Loucy (cell line): ENCODE data around the gene SBK3.

Experiments
- H2AFZ ChIP-seq: fragments of 200-600 bp; sonication (generic); 2 replicates; pipeline ENCODE4 v1.6.0; 2016; ENCODE audit warnings: antibody characterized with exemption, mild to moderate bottlenecking, low read length, moderate library complexity
- H3F3A ChIP-seq: fragments of 200-600 bp; 2 replicates; pipeline ENCODE4 v1.6.0; 2016; ENCODE audit warnings: antibody characterized with exemption, low read depth, mild to moderate bottlenecking
- H3K27me3 ChIP-seq: fragments of 200-600 bp; sonication (generic); 2 replicates; pipeline ENCODE4 v1.6.1; 2014; ENCODE audit warnings: low read length, mild to moderate bottlenecking; ENCODE audit not compliant: insufficient read depth, poor library complexity, severe bottlenecking
- H3K36me3 ChIP-seq: fragments of 200-600 bp; sonication (generic); 2 replicates; pipeline ENCODE4 v1.6.1; 2016; ENCODE audit warnings: low read length; ENCODE audit not compliant: insufficient read depth
- H3K4me1 ChIP-seq: fragments of 200-600 bp; sonication (generic); 2 replicates; pipeline ENCODE4 v1.5.1; 2014; ENCODE audit warnings: low read length, mild to moderate bottlenecking; ENCODE audit not compliant: insufficient read depth, poor library complexity, severe bottlenecking
- H3K4me2 ChIP-seq: fragments of 200-600 bp; sonication (generic); 2 replicates; pipeline ENCODE4 v1.6.0; 2014; ENCODE audit warnings: antibody characterized with exemption, low read length, low read depth, mild to moderate bottlenecking; ENCODE audit not compliant: poor library complexity, severe bottlenecking
- H3K4me3 ChIP-seq: fragments of 200-600 bp; sonication (generic); 2 replicates; pipeline ENCODE4 v1.5.1; 2014; ENCODE audit warnings: low read length, mild to moderate bottlenecking, mixed read lengths; ENCODE audit not compliant: poor library complexity, severe bottlenecking
- H3K79me2 ChIP-seq: fragments of 200-600 bp; sonication (generic); 2 replicates; pipeline ENCODE4 v1.6.1; 2014; ENCODE audit warnings: low read length; ENCODE audit not compliant: insufficient read depth
- H3K9ac ChIP-seq: fragments of 200-600 bp; sonication (generic); 2 replicates; pipeline ENCODE4 v1.6.0; 2014; ENCODE audit warnings: mild to moderate bottlenecking, low read depth, low read length, moderate library complexity; ENCODE audit not compliant: poor library complexity, severe bottlenecking
- H3K9me2 ChIP-seq: fragments of 200-600 bp; sonication (generic); replicated peaks from 2 replicates; pipeline ENCODE4 v1.6.1; 2016; ENCODE audit warnings: low read depth, low read length, mixed read lengths
- H3K9me3 ChIP-seq: fragments of 200-600 bp; sonication (generic); 2 replicates; pipeline ENCODE4 v1.6.1; 2014; ENCODE audit warnings: mild to moderate bottlenecking, antibody characterized with exemption, low read length, low read depth; ENCODE audit not compliant: insufficient read depth
- H4K20me1 ChIP-seq: fragments of 200-600 bp; sonication (generic); 2 replicates; pipeline ENCODE4 v1.6.0; 2014; ENCODE audit warnings: antibody characterized with exemption, low read length, mild to moderate bottlenecking; ENCODE audit not compliant: insufficient read depth, poor library complexity, severe bottlenecking
- EZH2phosphoT487 ChIP-seq: fragments of 200-600 bp; IDR thresholded peaks from 2 replicates; pipeline ENCODE4 v1.6.1; 2018; ENCODE audit warnings: antibody characterized with exemption, mild to moderate bottlenecking, moderate library complexity, borderline replicate concordance
- TF ChIP-seq, protein P1 (sequence below): fragments of 200-600 bp; sonication (generic); conservative IDR thresholded peaks from 2 replicates; pipeline ENCODE4 v1.5.1; 2014; ENCODE audit warnings: mild to moderate bottlenecking, antibody characterized with exemption, low read length

Gene SBK3

DNA sequence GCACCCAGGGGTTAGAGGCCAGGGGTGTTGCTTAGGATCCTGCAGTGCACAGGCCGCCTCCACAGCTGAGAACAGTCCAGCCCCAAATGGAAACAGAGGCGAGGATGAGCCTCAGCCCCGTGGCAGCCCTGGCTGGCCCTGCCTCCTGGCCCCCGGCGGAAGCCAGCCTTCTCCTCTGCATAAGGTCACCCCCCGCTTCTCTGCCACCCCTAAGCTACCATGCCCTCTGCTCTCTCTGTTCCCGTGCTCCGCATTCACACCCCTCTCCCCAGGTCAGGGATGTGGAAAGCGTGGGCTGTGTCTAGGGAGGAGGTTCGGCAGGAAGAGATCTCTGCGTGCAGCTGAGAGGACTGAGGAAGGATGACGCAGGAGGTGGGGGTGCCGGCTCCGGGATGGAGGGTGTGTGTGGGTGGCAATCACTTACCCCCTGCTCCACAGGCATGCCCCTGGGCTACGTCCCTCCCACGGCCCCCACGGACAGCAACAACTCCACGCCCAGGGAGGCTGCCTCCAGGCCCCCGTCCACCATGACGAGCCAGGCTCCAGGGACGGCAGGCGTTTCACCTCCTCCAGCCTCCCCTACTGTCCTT, 51.1 kb downstream of the SBK3 start:
- Histone ChIP-seq H3K79me2 (no peaks in the 10 kb centered on the region), H3K9ac (no peak overlapping the region), H3K9me3 (no peaks in the 10 kb centered on the region), H3K9me2 (no peaks in the 10 kb centered on the region), H3F3A (no peaks in the 10 kb centered on the region), H4K20me1 (no peaks in the 10 kb centered on the region), H3K4me1 (no peaks in the 10 kb centered on the region), H3K4me3 (no peak overlapping the region), H3K27me3 (no peaks in the 10 kb centered on the region), H3K4me2 (no peak overlapping the region), H2AFZ (no peak overlapping the region), H3K36me3 (no peaks in the 10 kb centered on the region)
- no peak for TF ChIP-seq EZH2phosphoT487
- TF ChIP-seq, protein P1, sequence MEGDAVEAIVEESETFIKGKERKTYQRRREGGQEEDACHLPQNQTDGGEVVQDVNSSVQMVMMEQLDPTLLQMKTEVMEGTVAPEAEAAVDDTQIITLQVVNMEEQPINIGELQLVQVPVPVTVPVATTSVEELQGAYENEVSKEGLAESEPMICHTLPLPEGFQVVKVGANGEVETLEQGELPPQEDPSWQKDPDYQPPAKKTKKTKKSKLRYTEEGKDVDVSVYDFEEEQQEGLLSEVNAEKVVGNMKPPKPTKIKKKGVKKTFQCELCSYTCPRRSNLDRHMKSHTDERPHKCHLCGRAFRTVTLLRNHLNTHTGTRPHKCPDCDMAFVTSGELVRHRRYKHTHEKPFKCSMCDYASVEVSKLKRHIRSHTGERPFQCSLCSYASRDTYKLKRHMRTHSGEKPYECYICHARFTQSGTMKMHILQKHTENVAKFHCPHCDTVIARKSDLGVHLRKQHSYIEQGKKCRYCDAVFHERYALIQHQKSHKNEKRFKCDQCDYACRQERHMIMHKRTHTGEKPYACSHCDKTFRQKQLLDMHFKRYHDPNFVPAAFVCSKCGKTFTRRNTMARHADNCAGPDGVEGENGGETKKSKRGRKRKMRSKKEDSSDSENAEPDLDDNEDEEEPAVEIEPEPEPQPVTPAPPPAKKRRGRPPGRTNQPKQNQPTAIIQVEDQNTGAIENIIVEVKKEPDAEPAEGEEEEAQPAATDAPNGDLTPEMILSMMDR, result no peak

DNA sequence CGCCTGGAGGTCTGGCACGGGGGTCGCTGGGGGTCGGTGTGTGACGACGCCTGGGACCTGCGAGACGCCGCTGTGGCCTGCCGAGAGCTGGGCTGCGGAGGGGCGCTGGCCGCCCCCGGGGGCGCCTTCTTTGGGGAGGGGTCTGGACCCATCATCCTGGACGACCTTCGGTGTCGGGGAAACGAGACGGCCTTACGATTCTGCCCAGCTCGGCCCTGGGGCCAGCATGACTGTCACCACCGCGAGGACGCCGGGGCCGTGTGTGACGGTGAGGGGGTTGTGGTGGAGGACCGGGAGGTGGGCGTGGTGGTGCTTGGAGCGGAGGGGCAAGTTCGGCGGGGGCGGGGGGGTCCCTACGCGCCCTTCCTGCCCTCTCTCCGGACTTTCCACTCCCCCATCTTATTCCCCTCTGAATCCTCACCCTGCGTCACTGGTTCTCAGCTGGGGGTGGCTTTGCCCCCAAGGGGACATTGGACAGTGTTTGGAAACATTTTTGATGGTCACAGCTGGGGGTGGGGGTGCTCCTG, 51.6 kb downstream of the SBK3 start:
- H3K4me1 ChIP-seq, result no peaks in the 10 kb centered on the region
- H3K36me3 ChIP-seq, result no peaks in the 10 kb centered on the region
- no peaks in the 10 kb centered on the region for H3F3A ChIP-seq
- H3K9ac ChIP-seq, result no peak overlapping the region
- no peaks in the 10 kb centered on the region for H4K20me1 ChIP-seq
- H3K4me3 ChIP-seq, result no peak overlapping the region
- no peak overlapping the region for H3K4me2 ChIP-seq
- H2AFZ ChIP-seq, result no peak overlapping the region
- no peaks in the 10 kb centered on the region for H3K9me3 ChIP-seq
- no peaks in the 10 kb centered on the region for H3K9me2 ChIP-seq
- no peaks in the 10 kb centered on the region for H3K79me2 ChIP-seq
- H3K27me3 ChIP-seq, result no peaks in the 10 kb centered on the region
- TF ChIP-seq, protein P1, result no peak
- no peak for TF ChIP-seq EZH2phosphoT487

DNA sequence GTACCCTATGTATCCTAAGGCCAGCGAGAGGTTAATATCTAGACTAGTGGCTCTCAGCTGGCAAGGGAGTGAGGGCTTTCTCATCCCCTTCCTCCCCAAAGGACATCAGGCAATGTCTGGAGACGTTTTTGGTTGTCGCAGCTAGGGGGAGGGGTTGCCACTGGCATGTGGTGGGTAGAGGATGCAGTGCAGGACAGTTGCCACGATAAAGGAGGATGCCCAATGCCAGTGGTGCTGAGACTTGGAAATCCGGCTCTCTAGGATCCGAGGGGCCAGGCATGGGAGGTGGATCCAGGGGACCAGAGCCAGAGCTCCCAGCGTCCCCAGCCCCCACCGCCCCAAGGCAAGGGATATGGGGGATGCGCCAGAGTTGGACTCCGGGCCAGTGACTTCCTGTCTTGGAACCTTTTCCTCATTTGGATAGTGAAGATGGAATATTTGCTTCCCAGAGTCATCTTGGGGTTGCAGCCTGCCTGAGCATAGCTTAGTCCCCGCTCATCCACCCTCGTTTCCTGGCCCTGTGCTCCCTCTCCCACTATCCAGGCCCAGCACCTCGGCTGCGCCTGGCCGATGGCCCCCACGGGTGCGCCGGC, 52.2 kb downstream of the SBK3 start:
- Histone ChIP-seq H3K4me3 (no peak overlapping the region), H3K36me3 (no peaks in the 10 kb centered on the region), H3K9me2 (no peaks in the 10 kb centered on the region), H3K27me3 (no peaks in the 10 kb centered on the region), H2AFZ (no peak overlapping the region), H4K20me1 (no peaks in the 10 kb centered on the region), H3F3A (no peaks in the 10 kb centered on the region), H3K79me2 (no peaks in the 10 kb centered on the region), H3K4me2 (no peak overlapping the region), H3K9me3 (no peaks in the 10 kb centered on the region), H3K4me1 (no peaks in the 10 kb centered on the region), H3K9ac (no peak overlapping the region)
- TF ChIP-seq EZH2phosphoT487, result no peak
